Adipose tissue (tissue), 3 donors: Measurements from ENCODE around the gene GLTP. TPM values are rescaled to one million over a fixed set of nuclear protein-coding genes. Genes with fewer than 3 reads are reported as not detected.

Experiments used
- H3K27ac ChIP-seq: one replicate; pipeline ENCODE4 v1.5.1; 2013; ENCODE audit warnings: low read depth, low read length
- WGBS, 3 donors: extraction: QIAGEN DNeasy Blood & Tissue Kit; methylation state at CpG; one replicate each; pipeline ENCODE4 v1.1.7; 2013; 5-methylcytosine and 5-hydroxymethylcytosine counted together
- polyA plus RNA-seq, 3 donors: library from polyadenylated mRNA; stranded (reverse); fragments of 200-250 nt; gene quantifications; one replicate each; pipeline ENCODE4 v1.2.3, GENCODE V29; 2013
- donor health status: healthy with polysubstance abuse.
- donor health status: Bipolar disorder and iron deficiency.
- donor health status: healthy.

Gene GLTP
- polyA plus RNA-seq, 3 donors, result 12.3 to 33.6 (median 19.1) TPM

DNA sequence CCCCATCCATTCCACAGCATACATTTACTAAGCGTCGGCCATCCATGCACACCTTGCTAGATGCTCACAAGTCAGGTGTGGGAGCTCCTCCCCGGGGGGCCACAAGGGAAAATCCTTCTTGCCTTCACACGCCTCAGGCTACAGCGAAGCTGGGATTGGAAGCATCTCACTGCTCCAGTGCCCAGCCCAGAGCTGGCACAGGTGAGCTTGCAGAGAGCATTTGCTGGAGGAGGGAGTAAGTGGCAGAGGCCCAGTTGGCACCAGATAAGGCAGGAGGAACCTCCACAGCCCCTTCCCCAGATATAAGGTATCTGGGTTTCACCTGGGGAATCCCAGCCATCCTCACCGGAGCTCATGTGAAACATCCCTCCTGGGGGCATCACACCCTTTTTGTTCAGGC lies 49.0 kb downstream of the GLTP start:
- no peak overlapping the region for H3K27ac ChIP-seq
- WGBS, 3 donors, result 80 to 92% (median 88%) methylated on average over 6 of the region's 6 CpGs

DNA sequence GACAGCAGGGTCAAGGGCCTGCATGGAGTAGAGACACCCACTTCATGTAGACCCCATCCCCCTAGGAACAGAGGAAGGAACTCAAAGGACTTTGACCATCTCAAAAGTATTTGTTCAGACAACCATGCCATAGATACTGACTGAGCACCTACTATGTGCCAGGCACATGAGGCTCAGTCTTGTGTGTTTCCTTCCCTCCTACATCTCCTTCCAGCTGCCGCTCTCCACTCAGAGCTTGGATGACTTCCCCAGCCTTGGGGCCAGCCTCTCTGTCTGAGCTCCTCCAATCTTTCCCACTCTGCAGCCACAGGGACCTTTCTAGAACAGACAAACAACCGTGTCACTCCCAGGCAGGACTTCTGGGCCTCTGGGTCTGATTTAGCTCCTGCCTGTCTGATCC lies 49.6 kb downstream of the GLTP start:
- H3K27ac ChIP-seq, result no peak overlapping the region
- 70 to 74% (median 73%) methylated on average over 2 of the region's 2 CpGs for WGBS, 3 donors

DNA sequence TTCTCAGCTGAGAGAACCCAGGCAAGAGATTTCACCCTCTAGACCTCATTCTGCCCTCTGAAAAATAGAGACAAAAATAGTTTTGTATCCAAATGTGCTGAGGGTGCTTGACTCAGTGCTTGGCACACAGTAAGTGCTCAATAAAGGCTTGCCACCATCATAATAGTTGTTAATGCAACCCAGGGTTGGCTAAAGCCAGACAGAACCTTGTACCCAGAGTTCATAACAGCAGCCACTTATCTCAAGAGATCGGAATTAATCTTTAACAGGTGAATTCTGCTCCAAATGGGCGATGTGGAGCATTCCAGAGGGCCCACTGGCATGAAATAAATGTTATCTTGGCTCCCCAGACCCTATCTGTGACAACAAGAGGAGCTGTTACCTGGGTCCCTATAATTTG lies 50.1 kb downstream of the GLTP start:
- WGBS, 3 donors, result 21 to 94% (median 92%) methylated on average over 2 of the region's 2 CpGs
- no peak overlapping the region for H3K27ac ChIP-seq

DNA sequence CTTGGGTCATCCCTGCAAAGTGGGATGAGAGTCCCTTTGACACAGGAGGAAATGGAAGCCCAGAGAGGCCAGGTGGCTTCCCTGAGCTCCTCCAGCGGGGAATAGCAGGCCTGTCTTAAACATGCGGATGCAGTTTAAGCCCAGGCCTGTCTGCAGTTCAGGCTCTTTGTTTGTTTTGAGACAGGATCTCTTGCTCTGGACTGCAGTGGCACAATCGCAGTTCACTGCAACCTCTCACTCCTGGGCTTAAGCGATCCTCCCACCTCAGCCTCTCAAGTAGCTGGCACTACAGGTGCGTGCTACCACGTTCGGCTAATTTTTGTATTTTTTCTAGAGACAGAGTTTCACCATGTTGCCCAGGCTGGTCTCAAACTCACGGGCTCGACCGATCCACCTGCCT lies 50.7 kb downstream of the GLTP start:
- WGBS, 3 donors, result 85 to 88% (median 86%) methylated on average over 10 of the region's 10 CpGs
- no peak overlapping the region for H3K27ac ChIP-seq

DNA sequence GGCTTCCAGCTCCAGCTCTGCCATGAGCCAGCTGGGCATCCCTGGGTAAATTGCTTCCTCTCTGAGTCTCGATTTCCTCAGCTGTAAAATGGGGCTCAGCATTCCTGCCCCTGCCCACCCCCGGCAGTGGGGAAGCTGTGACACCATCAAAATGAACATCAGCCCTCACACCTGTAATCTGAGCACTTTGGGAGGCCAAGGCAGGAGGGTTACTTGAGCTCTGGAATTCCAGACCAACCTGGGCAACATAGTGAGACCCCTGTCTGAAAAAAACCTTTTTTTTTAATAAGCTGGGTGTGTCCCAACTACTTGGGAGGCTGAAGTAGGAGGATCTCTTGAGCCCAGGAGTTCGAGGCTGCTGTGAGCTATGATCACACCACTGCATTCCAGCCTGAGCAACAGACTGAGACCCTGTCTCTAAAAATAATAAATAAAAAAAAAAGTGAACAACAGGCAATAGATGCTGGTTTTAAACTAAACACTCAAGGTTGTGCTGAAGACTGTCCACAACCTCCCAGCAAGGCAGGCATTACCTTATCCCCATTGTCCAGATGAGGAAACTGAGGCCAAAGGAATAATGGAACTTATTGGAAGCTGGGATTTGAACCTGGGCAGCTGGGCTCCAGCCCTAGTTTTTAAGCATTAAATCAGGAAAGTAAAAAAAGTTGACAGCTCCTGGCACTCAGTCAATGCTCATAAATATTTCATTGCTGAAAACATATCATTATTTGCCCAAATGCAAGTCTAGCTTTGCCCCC lies 51.4 kb downstream of the GLTP start:
- no peak overlapping the region for H3K27ac ChIP-seq
- 59 to 77% (median 63%) methylated on average over 3 of the region's 3 CpGs for WGBS, 3 donors

DNA sequence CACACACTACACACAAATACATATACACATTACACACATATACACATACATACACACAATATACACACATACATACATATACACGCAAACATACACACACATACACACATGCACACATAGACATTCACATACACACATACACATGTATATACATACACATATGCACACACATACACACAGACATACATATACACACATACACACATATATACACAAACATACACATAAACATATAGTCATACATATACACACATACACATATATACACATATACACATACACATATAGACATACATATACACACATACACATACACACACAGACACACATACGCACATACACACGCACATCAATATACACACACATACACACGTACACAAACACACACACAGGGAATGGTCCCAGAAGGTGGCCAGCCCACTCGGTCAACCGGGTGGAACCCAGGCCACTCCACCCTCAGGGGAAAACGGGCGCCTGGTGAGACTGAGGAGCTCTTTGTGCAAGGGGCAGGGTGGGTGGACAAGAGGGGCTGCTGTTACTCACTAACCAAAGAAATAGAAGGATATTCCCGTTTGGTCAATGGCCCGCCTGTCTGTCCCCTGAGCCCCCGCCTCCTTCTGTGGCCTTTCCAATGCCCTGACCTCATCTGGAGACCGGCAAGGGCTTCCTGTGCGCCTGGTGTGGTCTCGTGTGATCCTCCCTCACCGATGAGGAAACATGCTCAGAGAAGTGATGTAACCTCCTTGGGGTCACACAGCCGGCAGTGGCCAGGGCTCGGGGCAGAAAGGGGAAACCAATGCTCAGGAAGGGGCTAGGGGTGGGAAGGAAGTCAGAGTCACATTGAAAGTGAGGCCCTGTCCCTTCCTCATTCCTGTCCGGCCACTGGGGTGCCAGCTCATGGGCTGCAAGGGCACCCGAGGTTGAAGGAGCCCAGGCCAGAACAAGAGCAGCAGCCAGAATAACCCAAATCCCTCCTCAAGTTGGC lies 52.5 kb downstream of the GLTP start:
- WGBS, 3 donors, result 43 to 72% (median 44%) methylated on average over 19 of the region's 19 CpGs
- H3K27ac ChIP-seq, result no peak overlapping the region

DNA sequence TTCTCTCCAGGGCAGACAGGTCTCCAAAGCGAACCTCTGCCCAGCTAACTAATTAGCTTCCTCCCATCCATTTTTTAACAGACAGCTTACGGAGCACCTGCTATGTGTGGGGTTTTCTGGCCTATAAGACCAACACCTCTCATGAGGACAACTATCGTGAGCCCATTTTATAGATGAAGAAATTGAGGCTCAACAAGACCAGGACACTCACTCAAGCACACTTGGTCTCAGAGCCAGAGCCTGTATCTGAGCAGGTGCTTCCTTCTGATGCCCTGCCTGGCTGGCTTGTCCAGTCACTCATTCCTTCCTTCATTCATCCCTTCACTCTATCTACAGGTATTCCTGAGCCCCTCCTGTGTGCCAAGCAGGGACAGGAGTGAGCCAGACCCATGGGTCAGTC lies 53.3 kb downstream of the GLTP start:
- H3K27ac ChIP-seq, result no peak overlapping the region
- WGBS, 3 donors, result 92 to 93% (median 92%) methylated on average over 3 of the region's 3 CpGs

DNA sequence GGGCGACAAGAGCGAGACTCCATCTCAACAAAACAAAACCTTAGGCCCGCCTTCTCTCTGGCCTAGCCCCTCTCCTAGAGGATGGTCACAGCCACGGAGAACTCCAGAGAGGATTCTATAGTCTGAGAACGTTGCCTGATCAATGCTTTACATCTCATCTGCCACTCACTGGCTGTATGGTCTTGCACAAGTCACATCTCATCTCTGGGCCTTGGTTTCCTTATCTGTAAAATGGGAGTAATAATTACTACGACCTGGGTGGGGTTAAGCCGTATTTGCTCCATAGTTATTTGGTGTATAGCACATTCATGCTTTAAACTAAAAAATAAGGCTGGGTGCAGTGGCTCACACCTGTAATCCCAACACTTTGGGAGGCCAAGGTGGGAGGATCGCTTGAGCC lies 55.6 kb downstream of the GLTP start:
- H3K27ac ChIP-seq, result no peak overlapping the region
- 90 to 92% (median 91%) methylated on average over 8 of the region's 8 CpGs for WGBS, 3 donors

DNA sequence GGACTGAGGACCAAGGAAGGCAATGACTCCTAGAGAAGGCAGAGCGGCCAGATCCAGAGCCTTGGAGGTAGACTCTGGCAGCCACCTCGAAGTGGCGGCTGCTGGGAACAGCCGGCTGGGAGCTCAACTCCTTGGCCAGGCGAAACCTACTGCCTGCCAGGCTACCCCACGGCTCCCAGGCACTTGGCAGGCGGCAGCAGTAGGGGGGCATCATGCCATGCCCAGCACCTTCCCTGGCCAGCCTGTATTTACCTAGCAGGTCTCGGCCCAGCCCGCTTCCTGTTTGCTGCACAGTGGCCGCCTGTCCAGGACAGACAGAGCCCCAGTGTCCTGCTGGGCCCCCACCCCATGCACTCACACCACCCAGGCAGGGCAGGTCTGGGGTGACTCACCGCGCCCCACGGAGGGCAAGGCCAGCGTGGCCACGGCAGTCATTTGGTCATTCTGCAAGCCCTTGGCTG lies 57.4 kb downstream of the GLTP start:
- WGBS, 3 donors, result 52 to 82% (median 80%) methylated on average over 13 to 15 of the region's 15 CpGs
- H3K27ac ChIP-seq, result no peak overlapping the region

DNA sequence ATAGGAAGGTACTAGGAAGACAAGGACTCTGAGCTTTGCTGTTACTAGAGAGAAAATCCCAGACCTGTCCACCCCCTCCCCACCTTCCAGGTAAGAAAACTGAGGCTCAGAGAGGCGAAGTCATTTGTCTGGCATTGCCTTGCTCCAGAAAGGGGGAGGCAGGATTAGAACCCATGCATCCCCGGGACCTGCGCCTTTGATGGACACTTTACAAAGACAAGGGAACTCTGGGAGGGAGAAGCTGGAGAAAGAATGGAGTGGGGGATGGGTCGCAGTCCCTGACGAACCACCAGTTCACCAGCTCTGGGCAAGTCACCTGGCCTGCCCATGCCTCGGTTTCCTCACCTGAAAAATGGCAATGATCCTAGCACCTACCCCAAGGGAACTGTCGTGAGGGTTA lies 57.9 kb downstream of the GLTP start:
- H3K27ac ChIP-seq, result no peak overlapping the region
- WGBS, 3 donors, result 75 to 87% (median 82%) methylated on average over 7 of the region's 7 CpGs

DNA sequence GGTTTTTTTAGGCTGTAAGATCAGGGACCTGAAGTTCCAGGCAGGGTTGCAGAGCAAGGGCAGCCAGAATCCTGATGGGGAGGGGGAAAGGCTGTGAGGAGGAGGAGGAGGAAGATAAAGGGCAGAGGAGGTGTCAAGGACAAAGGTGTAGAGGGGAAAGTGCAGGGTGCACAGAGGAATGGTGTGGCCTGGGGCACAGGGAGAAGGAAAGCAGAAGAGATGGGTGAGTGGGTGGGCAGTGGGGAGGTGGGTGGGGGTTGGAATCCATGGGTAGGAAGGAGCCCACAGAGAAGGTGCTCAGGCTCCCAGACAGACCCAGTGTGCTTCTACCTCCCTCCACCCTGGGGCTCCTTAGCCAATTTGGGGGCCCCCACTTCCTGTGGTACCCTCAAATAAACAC lies 58.4 kb downstream of the GLTP start:
- no peak overlapping the region for H3K27ac ChIP-seq

DNA sequence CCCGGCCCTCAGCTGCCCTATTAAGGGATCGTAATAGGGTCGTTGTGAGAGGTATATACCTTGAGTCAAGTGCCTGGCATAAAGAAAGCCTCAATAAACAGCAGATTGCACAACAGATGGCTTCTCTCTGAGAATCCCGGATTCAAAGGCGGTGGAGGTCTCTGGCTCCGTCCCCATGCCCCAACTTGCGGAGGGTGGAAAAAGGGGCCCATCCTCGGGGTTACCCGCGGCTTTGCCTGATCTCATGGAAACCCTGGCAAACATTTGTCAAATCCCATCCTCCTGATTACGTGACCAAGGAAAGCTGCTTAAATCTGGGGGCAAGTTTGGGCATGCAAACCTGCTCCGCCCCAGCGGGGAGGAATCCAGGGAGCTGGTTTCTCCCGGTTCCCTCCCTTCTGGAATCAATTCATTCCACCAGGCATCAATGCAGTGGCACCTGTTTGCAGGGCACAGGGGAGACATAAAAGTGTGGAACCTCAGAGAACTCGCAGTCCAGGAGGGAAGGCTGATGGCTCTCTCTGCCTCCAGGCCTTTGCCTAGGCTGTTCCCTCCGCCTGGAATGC lies 59.4 kb downstream of the GLTP start:
- no peak overlapping the region for H3K27ac ChIP-seq
- 83 to 87% (median 84%) methylated on average over 16 of the region's 16 CpGs for WGBS, 3 donors

DNA sequence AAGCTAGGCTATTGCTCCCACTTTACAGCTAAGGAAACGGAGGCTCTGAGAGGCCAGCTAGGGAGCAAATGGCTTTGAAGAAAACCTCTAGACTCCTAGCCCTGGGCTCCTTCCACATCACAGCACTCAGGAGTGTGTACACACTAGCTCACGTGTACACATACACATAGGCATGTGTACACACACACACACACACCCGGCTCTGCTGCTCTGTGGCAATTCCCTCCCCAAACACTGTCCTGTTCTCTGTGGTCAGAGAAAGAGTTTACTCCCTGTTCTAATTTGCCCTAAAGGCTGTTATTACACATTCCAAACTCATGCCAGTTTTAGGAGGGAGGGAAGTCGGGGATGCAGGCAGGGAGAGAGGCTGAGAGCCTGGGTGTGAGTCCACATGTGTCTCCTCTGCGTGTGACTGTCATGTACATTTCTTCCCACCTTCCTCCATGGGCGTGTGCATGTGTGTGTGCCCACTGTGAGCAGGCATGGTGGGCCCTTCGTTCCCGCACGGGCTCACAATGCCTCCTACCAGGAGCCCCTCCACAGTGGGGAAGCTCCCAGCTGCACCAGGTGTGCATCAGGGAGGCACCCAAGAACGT lies 61.3 kb downstream of the GLTP start:
- H3K27ac ChIP-seq, result no peak overlapping the region
- 54 to 64% (median 60%) methylated on average over 10 of the region's 10 CpGs for WGBS, 3 donors

DNA sequence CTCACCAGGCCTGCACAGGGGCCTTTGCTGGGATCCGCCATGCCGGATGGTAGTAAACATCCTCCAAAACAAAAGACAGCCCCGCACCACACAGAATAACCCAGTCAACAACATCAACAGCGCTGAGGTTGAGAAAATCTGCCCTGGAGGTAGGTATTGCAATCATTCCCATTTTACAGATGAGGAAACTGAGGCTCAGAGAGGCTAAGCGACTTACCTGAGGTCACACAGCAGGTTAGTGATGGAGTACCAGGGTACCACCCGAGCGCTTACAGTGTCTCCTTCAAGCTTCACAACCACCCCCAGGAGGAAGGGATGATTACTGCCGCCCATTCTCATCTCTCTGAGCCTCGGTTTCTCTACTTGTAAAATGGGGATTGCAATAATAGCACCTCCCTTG lies 62.1 kb downstream of the GLTP start:
- 89 to 94% (median 93%) methylated on average over 9 of the region's 9 CpGs for WGBS, 3 donors
- no peak overlapping the region for H3K27ac ChIP-seq

DNA sequence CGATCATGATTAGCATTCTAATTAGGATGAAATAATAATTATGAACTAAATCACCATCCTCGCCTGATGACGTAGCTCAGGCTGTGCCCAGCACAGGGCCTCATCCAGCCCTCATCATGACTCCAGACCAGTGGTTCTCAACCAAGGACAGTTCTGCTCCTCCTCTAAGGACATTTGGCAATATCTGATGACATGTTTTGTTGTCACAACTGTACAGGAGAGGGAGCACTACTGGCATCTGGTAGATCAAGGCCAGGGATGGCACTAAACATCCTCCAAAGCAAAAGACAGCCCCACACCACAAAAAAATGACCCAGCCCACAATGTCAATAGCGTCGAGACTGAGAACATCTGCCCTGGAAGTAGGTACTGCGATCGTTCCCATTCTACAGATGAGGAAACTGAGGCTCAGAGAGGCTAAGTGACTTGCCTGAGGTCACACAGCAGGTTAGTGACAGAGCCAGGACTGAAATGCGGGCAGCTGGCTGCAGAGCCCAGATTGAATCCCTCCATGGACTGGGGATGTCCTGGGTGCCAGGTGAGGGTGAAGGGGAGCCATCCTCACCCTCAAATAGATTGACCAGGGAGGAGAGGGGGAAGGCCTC lies 62.6 kb downstream of the GLTP start:
- no peak overlapping the region for H3K27ac ChIP-seq
- WGBS, 3 donors, result 91 to 93% (median 92%) methylated on average over 8 of the region's 8 CpGs

DNA sequence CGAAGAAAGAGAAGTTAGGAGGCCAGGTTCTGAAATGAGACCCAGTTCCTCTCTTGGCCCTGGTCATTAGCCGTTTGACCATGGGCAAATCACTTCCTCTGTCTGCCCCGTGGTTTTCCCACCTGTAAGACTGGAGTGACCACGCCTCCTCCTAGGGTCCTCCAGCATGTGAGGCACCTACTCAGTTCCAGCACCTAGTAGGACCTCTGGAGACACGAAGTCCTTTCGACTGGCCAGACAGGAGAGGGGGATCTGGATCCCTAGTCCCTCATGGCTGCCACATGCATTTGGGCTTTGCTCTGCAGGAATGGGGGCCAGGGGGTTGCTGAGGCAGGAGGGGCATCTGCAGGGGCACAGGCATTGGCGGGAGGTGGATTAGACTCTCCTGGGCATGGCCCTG lies 63.5 kb downstream of the GLTP start:
- WGBS, 3 donors, result 68 to 85% (median 79%) methylated on average over 7 of the region's 7 CpGs
- no peak overlapping the region for H3K27ac ChIP-seq

DNA sequence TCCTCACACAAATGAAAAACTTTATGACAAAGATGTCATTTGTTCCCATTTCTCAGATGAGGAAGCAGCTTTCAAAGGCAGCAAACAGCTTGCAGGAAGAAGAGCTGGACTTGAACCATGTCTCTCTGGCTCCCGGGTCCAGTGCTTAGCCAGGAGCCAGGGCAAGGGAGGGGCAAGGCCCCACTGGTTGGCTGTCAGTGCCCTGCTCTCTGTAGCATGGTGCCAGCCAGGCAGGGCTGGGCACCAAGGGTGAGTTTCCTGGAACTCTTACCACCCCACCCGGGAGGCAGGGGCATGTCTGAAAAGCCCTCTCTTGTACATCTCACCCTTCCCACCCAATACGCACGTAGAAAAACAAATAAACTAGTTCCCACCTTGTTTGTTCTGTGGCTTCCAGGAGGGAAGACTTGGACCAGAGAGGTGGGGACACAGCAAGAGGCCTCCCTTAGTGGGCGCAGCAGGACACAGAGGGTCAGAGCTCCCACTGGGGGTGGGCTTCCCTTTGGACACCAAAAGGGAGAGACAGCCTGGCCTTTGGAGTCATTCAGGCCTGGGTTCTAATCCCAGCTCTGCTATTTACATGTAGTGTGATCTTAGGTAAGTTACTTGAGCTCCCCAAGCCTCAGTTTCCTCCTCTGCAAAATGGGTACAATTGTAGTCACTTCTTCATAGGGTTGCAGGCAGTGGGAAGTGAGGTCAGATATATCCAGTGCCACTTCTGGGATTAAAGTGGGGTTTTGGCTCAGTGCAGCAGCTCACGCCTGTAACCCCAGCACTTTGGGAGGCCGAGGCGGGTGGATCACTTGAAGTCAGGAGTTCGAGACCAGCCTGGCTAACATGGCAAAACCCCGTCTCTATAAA lies 64.4 kb downstream of the GLTP start:
- 78 to 80% (median 79%) methylated on average over 10 of the region's 10 CpGs for WGBS, 3 donors
- no peak overlapping the region for H3K27ac ChIP-seq

DNA sequence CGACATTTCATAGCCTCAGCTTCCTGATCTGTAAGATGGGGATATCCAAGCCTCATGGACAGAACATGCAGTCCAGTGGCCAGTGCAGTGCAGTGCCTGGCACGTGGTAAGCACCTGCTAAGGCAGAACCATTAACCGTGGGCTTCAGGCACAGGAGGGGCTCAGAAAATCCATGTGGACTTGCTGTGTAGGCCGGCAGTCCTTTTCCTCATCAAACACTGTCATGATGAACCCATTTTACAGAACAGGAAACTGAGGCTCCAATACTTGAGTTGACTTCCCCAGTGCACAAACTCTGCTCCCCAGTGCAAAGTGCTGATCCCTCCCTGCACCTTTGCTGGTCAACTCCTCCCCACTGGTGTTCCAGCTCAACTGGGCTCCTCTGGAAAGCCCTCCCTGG lies 65.1 kb downstream of the GLTP start:
- no peak overlapping the region for H3K27ac ChIP-seq
- 86 to 93% (median 91%) methylated on average over 4 of the region's 4 CpGs for WGBS, 3 donors
